HL-60 (cell line): ENCODE data around the gene MAMDC2.
"Not testable (repeated sequence)": the region's sequence is repeated elsewhere in the genome, so short reads cannot be mapped to it uniquely, and the experiment has no call there.

Experiments used
- GABPA ChIP-seq: IDR thresholded peaks from 2 replicates; pipeline ENCODE4 v1.6.1; 2012; ENCODE audit warnings: low read depth
- POLR2AphosphoS5 ChIP-seq: IDR thresholded peaks from 2 replicates; pipeline ENCODE4 v1.6.1; 2012; ENCODE audit warnings: low read depth
- TF ChIP-seq, protein P1 (sequence below): IDR thresholded peaks from one replicate; pipeline ENCODE4 v1.5.1; 2011; ENCODE audit warnings: low read length, control low read depth, inconsistent platforms; ENCODE audit not compliant: insufficient read depth
- TF ChIP-seq, protein P2 (sequence below): IDR thresholded peaks from 2 replicates; pipeline ENCODE4 v1.6.1; 2012; ENCODE audit warnings: low read depth; ENCODE audit not compliant: insufficient replicate concordance

DNA sequence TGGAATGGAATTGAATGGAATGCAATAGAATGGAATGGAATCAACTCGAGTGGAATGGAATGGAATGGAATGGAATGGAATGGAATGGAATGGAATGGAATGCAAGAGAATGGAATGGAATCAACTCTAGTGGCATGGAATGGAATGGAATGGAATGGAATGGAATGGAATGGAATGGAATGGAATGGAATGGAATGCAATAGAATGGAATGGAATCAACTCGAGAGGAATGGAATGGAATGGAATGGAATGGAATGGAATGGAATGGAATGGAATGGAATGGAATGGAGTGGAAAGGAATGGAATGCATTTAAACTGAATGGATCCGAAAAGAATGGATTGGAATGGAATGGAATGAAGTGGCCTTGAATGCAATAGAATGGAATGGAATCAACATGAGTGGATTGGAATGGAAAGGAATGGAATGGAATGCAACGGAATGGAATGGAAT lies 5.5 kb upstream of the MAMDC2 start:
- TF ChIP-seq POLR2AphosphoS5, GABPA: not testable (repeated sequence)
- TF ChIP-seq, protein P1, sequence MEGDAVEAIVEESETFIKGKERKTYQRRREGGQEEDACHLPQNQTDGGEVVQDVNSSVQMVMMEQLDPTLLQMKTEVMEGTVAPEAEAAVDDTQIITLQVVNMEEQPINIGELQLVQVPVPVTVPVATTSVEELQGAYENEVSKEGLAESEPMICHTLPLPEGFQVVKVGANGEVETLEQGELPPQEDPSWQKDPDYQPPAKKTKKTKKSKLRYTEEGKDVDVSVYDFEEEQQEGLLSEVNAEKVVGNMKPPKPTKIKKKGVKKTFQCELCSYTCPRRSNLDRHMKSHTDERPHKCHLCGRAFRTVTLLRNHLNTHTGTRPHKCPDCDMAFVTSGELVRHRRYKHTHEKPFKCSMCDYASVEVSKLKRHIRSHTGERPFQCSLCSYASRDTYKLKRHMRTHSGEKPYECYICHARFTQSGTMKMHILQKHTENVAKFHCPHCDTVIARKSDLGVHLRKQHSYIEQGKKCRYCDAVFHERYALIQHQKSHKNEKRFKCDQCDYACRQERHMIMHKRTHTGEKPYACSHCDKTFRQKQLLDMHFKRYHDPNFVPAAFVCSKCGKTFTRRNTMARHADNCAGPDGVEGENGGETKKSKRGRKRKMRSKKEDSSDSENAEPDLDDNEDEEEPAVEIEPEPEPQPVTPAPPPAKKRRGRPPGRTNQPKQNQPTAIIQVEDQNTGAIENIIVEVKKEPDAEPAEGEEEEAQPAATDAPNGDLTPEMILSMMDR, result not testable (repeated sequence)
- TF ChIP-seq, protein P2, sequence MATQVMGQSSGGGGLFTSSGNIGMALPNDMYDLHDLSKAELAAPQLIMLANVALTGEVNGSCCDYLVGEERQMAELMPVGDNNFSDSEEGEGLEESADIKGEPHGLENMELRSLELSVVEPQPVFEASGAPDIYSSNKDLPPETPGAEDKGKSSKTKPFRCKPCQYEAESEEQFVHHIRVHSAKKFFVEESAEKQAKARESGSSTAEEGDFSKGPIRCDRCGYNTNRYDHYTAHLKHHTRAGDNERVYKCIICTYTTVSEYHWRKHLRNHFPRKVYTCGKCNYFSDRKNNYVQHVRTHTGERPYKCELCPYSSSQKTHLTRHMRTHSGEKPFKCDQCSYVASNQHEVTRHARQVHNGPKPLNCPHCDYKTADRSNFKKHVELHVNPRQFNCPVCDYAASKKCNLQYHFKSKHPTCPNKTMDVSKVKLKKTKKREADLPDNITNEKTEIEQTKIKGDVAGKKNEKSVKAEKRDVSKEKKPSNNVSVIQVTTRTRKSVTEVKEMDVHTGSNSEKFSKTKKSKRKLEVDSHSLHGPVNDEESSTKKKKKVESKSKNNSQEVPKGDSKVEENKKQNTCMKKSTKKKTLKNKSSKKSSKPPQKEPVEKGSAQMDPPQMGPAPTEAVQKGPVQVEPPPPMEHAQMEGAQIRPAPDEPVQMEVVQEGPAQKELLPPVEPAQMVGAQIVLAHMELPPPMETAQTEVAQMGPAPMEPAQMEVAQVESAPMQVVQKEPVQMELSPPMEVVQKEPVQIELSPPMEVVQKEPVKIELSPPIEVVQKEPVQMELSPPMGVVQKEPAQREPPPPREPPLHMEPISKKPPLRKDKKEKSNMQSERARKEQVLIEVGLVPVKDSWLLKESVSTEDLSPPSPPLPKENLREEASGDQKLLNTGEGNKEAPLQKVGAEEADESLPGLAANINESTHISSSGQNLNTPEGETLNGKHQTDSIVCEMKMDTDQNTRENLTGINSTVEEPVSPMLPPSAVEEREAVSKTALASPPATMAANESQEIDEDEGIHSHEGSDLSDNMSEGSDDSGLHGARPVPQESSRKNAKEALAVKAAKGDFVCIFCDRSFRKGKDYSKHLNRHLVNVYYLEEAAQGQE, result not testable (repeated sequence)
